IMR-90 (cell line): Measurements from ENCODE around the gene ATP12A.

ENCODE experiments used
- MAFK ChIP-seq: IDR thresholded peaks from 2 replicates; pipeline ENCODE4 v1.6.1; 2012; ENCODE audit warnings: low read depth, low read length, improper control_type of control experiment
- MAZ ChIP-seq: IDR thresholded peaks from 2 replicates; pipeline ENCODE4 v1.6.1; 2012; ENCODE audit warnings: low read depth, mild to moderate bottlenecking, low read length, improper control_type of control experiment, moderate library complexity, borderline replicate concordance
- POLR2A ChIP-seq: IDR thresholded peaks from 2 replicates; pipeline ENCODE4 v1.6.1; 2012; ENCODE audit warnings: mild to moderate bottlenecking, low read depth, low read length
- RCOR1 ChIP-seq: IDR thresholded peaks from 2 replicates; pipeline ENCODE4 v1.6.1; 2012; ENCODE audit warnings: mild to moderate bottlenecking, low read length, improper control_type of control experiment; ENCODE audit not compliant: insufficient replicate concordance
- SMC3 ChIP-seq: fragments of 150-350 bp; IDR thresholded peaks from 2 replicates; pipeline ENCODE4 v1.6.1; 2016; ENCODE audit warnings: low read depth, mild to moderate bottlenecking, antibody characterized with exemption, low read length, moderate library complexity
- TF ChIP-seq, protein P1 (sequence below): fragments of 150-350 bp; IDR thresholded peaks from 2 replicates; pipeline ENCODE4 v1.6.1; 2016; ENCODE audit warnings: low read depth, mild to moderate bottlenecking, low read length, moderate library complexity, borderline replicate concordance
- TF ChIP-seq, protein P2 (sequence below): conservative IDR thresholded peaks from 2 replicates; pipeline ENCODE4 v1.5.1; 2012; ENCODE audit warnings: mild to moderate bottlenecking, low read depth, low read length, improper control_type of control experiment

DNA sequence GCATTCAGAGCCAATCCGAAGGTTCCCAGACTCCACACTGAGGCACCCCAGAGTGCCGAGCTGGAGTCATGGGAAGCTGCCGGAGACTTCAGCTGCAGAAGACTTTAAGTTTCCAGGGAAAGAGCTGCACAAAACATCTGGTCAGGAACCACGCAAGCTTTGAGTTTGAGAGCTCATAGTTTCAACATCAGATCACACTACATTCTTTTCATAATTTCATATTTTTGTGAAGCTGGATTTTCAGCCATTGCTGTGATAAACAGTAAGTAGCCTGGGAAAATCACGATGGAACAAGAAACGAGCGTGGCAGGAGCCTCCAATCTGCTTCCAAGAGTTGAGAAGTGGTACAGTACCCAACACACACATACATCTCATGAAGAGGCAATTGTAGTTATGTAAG, 25.5 kb upstream of the ATP12A start:
- TF ChIP-seq, protein P1, sequence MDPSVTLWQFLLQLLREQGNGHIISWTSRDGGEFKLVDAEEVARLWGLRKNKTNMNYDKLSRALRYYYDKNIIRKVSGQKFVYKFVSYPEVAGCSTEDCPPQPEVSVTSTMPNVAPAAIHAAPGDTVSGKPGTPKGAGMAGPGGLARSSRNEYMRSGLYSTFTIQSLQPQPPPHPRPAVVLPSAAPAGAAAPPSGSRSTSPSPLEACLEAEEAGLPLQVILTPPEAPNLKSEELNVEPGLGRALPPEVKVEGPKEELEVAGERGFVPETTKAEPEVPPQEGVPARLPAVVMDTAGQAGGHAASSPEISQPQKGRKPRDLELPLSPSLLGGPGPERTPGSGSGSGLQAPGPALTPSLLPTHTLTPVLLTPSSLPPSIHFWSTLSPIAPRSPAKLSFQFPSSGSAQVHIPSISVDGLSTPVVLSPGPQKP = no peak
- TF ChIP-seq SMC3 = no peak
- TF ChIP-seq, protein P2, sequence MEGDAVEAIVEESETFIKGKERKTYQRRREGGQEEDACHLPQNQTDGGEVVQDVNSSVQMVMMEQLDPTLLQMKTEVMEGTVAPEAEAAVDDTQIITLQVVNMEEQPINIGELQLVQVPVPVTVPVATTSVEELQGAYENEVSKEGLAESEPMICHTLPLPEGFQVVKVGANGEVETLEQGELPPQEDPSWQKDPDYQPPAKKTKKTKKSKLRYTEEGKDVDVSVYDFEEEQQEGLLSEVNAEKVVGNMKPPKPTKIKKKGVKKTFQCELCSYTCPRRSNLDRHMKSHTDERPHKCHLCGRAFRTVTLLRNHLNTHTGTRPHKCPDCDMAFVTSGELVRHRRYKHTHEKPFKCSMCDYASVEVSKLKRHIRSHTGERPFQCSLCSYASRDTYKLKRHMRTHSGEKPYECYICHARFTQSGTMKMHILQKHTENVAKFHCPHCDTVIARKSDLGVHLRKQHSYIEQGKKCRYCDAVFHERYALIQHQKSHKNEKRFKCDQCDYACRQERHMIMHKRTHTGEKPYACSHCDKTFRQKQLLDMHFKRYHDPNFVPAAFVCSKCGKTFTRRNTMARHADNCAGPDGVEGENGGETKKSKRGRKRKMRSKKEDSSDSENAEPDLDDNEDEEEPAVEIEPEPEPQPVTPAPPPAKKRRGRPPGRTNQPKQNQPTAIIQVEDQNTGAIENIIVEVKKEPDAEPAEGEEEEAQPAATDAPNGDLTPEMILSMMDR = no peak
- no peak for TF ChIP-seq MAFK
- TF ChIP-seq RCOR1 = no peak
- no peak for TF ChIP-seq MAZ
- no peak for TF ChIP-seq POLR2A
